Stimulated activated CD4-positive, alpha-beta T cell treated with anti-CD3 and anti-CD28 coated beads, TNF-alpha, amount 100 ng/mL, for 1 hour (primary cell): ENCODE results near the gene MFAP3L.

Source experiments
- DNase-seq, 3 donors: peaks; one replicate each; pipeline ENCODE4 v3.0.0-alpha.2; 2020; ENCODE audit warnings: low read depth in 3 of 3, low spot score in 1 of 3

Gene MFAP3L

GRCh38 chr4:170025523-170026252, 507 bp downstream of the MFAP3L start:
- peak in 1 of 3 donors; percentile 5 for DNase-seq

- no peak for DNase-seq
Observed at GRCh38 chr4:170022211-170022610, 4.0 kb downstream of the MFAP3L start.

GRCh38 chr4:170017252-170017651, 8.9 kb downstream of the MFAP3L start:
- no peak for DNase-seq

GRCh38 chr4:170015285-170015684, 10.9 kb downstream of the MFAP3L start:
- no peak for DNase-seq

GRCh38 chr4:170014359-170015011, 11.7 kb downstream of the MFAP3L start:
- DNase-seq = no peak

GRCh38 chr4:170012629-170012958, 13.6 kb downstream of the MFAP3L start:
- no peak for DNase-seq

GRCh38 chr4:170011921-170012628, 14.1 kb downstream of the MFAP3L start:
- DNase-seq = no peak

- DNase-seq = no peak
Observed at GRCh38 chr4:170009291-170009690, 16.9 kb downstream of the MFAP3L start.

GRCh38 chr4:170008801-170009200, 17.4 kb downstream of the MFAP3L start:
- DNase-seq = no peak

- DNase-seq = no peak
Observed at GRCh38 chr4:170008371-170008770, 17.8 kb downstream of the MFAP3L start.

GRCh38 chr4:170007113-170007512, 19.1 kb downstream of the MFAP3L start:
- DNase-seq = no peak

- DNase-seq = no peak
Observed at GRCh38 chr4:170005472-170005871, 20.7 kb downstream of the MFAP3L start.

GRCh38 chr4:170004651-170005295, 21.4 kb downstream of the MFAP3L start:
- DNase-seq = no peak

GRCh38 chr4:170003071-170004070, 22.8 kb downstream of the MFAP3L start:
- DNase-seq = no peak

GRCh38 chr4:170001745-170002267, 24.4 kb downstream of the MFAP3L start:
- DNase-seq = no peak

- no peak for DNase-seq
Observed at GRCh38 chr4:170001011-170001744, 25.0 kb downstream of the MFAP3L start.

GRCh38 chr4:169999923-170000322, 26.3 kb downstream of the MFAP3L start:
- DNase-seq = no peak

- DNase-seq = no peak
Observed at GRCh38 chr4:169998981-169999380, 27.2 kb downstream of the MFAP3L start.

- DNase-seq = no peak
Observed at GRCh38 chr4:169996379-169997240, 29.6 kb downstream of the MFAP3L start.
